GM12865 (cell line): ENCODE measurements around the gene IDH3G.

ENCODE experiments used
- DNase-seq: peaks from one replicate; pipeline ENCODE4 v3.0.0; 2010; ENCODE audit warnings: low read depth
- H3K4me3 ChIP-seq: 2 replicates; pipeline ENCODE4 v1.5.1; 2011; ENCODE audit warnings: mild to moderate bottlenecking, low read depth, low read length, control low read depth
- TF ChIP-seq, protein P1 (sequence below): IDR thresholded peaks from 2 replicates; pipeline ENCODE4 v1.5.1; 2011; ENCODE audit warnings: low read length, control low read depth, low read depth, inconsistent platforms; ENCODE audit not compliant: insufficient read depth; ENCODE audit errors: missing control alignments

Gene IDH3G

GRCh38 chrX:153772316-153773217 lies 21.6 kb downstream of the IDH3G start:
- TF ChIP-seq, protein P1, sequence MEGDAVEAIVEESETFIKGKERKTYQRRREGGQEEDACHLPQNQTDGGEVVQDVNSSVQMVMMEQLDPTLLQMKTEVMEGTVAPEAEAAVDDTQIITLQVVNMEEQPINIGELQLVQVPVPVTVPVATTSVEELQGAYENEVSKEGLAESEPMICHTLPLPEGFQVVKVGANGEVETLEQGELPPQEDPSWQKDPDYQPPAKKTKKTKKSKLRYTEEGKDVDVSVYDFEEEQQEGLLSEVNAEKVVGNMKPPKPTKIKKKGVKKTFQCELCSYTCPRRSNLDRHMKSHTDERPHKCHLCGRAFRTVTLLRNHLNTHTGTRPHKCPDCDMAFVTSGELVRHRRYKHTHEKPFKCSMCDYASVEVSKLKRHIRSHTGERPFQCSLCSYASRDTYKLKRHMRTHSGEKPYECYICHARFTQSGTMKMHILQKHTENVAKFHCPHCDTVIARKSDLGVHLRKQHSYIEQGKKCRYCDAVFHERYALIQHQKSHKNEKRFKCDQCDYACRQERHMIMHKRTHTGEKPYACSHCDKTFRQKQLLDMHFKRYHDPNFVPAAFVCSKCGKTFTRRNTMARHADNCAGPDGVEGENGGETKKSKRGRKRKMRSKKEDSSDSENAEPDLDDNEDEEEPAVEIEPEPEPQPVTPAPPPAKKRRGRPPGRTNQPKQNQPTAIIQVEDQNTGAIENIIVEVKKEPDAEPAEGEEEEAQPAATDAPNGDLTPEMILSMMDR, result no peak
- H3K4me3 ChIP-seq, result no peak overlapping the region
- no peak for DNase-seq

GRCh38 chrX:153771415-153772315 lies 22.5 kb downstream of the IDH3G start:
- no peak overlapping the region for H3K4me3 ChIP-seq
- peak; percentile 0 for DNase-seq
- TF ChIP-seq, protein P1, result no peak

GRCh38 chrX:153770601-153771414 lies 23.4 kb downstream of the IDH3G start:
- DNase-seq, result no peak
- TF ChIP-seq, protein P1, result no peak
- H3K4me3 ChIP-seq, result no peak overlapping the region

GRCh38 chrX:153769865-153770600 lies 24.1 kb downstream of the IDH3G start:
- H3K4me3 ChIP-seq, result no peak overlapping the region
- TF ChIP-seq, protein P1, result no peak

DNA sequence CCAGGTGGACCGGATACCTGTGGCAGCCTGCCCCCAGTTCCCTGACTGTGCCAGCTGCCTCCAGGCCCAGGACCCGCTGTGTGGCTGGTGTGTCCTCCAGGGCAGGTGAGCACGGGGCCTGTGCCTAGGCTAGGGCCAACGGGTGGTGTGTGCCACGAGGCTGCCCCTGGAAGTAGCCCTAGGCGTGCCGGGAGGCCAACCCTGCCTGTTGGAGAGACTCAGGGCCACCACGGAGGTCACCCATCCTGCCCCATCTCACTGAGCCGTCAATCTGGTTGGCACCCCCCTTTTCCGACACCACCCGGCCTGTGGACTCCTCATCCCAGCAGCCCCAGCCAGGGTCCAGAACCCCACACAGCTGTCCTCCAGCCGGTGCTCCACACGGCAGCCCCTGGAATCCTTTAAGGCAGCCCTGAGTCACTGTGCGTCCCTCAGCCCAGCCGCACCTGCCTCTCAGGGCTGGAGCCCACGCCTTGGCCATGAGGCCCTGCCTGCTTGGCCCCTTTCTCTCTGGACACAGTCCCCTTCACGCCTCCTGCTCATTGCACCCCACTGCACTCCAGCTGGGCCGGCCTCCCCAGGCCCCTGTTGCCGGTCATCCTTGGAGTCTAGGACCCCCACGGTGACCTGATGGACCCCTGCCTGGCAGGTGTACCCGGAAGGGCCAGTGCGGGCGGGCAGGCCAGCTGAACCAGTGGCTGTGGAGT lies 24.9 kb downstream of the IDH3G start:
- H3K4me3 ChIP-seq, result no peak overlapping the region
- TF ChIP-seq, protein P1, result no peak
- DNase-seq, result peak; percentile 0

More at GRCh38 chrX:153769865-153770600, 24.1 kb downstream of the IDH3G start:
- peak; percentile 0 for DNase-seq
